ENCODE measurements around the gene MZB1.

- no peak for TF ChIP-seq CTCF (IDR thresholded peaks at IDR 0.05)
- TF ChIP-seq POLR2A (IDR thresholded peaks at IDR 0.05): no peak
Observed at GRCh38 chr5:139378941-139379361, 10.8 kb downstream of the MZB1 start.
